HG02610 (cell line): Measurements from ENCODE around the gene SEZ6.
"Not testable (repeated sequence)": the region's sequence is repeated elsewhere in the genome, so short reads cannot be mapped to it uniquely, and the experiment has no call there.

Experiments
- ATAC-seq: cut with Tn5 transposase; IDR thresholded peaks from one replicate; pipeline ENCODE4 v1.9.1; 2021; ENCODE audit warnings: mild to moderate bottlenecking, moderate library complexity; ENCODE audit not compliant: unreplicated experiment

Gene SEZ6

GRCh38 chr17:28941251-28941650, 64.6 kb downstream of the SEZ6 start:
- ATAC-seq, result no peak

DNA sequence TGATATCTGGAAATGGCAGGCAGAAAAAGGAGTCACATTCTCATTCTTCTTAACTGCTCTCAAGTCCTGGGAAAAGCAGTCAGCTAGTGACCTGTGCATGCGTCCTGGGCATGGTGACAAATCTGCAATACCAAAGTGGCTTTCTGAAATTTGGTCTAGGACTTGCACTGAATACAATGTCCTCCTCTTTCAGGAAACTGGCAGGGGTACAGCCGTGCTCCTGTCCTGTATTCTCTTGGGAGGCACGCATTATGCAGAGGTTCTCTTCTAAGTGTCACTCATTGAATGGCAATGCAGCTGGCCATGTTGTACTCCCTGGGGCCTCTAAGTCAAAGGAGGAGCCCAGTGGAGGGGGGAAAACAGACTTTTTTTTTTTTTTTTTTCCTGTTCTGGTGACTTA, 65.2 kb downstream of the SEZ6 start:
- ATAC-seq, result no peak

DNA sequence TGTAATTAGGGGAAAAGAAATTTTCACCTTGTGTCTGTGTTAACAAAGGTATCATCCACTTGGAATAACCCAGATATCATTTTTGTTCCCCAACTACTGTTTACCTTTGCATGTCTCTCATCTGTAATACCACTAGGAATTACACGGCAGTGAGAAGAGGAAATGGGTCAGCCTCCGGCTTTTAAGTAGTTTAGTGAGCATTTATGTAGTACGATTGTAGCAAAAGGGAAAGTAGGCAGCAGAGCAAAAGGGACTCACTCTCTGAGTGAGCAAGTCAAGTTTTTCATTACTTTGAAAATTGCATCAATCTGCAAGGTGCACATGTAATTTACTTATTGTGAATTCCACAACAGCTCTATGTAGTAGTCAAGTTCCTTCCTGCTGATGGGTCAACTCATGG, 65.7 kb downstream of the SEZ6 start:
- no peak for ATAC-seq

DNA sequence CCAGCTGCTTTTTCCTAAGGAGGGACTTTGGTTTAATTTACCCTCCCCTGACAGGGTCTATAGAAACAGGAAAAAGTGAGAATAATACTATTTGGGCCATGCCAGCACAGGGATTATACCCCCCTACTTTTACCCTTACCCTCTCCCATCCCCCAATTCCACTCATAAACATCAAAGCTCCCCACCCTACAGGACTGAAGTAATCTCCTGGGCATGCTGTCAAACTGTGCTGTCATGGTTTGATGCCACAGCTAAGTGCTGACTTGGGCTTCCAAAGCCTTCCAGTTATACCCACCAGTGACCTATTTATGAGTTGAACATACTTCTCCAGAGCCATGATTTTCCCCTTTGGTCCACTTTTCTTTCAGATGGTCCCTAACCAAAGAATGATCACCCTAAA, 67.3 kb downstream of the SEZ6 start:
- ATAC-seq, result no peak

GRCh38 chr17:28937044-28937729, 68.6 kb downstream of the SEZ6 start:
- ATAC-seq, result no peak

DNA sequence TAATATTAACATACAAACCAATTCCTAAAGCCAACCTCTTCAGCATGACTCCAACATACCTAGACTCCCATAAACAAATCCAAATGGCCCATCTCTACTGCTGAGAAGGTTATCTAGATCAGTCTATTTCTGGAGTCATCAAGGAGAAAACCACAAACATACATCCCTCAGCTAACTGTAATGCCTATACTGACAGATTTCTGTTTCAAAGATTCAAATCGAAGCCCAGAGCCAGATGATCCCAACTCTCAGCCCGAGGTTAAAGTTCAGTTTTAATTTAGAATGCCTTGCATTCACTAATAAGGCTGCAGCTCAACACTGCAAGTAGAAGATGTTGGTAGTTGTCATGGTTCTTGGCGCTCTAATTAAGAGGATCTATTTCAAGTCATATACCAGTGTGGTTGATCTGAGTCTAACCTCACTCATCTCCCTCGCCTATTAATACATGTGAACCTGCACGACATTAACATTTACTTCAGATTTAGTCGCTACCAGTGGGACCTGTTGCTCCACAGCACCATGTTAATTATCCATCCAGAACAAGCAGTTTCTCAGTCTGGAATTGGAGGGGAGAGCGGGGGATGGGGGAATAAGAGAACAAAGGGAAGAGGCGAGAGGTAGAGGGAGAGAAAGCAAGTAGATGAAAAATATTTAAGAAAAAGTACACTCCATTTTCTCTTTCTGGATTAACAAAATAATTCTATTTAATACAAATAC, 69.9 kb downstream of the SEZ6 start:
- ATAC-seq, result no peak

GRCh38 chr17:28934508-28934907, 71.3 kb downstream of the SEZ6 start:
- ATAC-seq, result not testable (repeated sequence)

DNA sequence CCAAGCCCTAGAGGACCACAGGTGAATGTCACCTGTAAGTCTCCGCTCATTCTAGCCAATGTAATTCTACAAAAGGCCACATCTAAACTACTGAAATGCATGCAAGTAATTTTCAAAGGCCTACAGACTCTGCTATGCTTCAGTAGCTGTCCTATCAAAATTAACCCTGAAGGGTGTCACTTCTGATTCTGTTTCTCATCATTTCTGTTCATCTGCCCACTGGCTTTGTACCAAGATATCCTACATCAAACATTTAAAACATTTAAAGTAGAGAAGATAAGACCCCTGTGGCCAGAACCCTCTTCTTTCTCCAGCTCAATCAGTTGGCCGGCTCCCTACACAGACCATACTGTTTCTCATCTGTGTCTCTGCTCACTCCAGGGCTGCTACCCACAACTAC, 76.0 kb downstream of the SEZ6 start:
- no peak for ATAC-seq

DNA sequence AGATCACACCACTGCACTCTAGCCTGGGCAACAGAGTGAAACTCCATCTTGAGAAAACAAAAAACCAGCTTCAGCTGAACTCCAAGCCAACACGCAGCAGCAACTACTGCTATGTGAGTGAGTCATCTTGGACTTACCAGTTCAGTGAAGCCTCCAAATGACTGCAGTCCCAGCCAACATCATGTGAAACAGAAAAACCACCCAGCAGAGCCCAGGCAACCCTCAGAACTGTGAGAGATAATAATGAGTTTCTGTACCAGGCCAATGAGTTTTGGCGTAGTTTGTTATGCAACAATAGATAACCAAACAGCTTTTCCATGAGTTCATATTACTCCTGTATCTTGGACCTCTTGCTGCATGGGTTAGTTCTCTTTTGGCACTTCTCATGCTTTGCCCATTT, 77.8 kb downstream of the SEZ6 start:
- ATAC-seq, result peak; percentile 68

GRCh38 chr17:28926786-28927185, 79.0 kb downstream of the SEZ6 start:
- no peak for ATAC-seq

DNA sequence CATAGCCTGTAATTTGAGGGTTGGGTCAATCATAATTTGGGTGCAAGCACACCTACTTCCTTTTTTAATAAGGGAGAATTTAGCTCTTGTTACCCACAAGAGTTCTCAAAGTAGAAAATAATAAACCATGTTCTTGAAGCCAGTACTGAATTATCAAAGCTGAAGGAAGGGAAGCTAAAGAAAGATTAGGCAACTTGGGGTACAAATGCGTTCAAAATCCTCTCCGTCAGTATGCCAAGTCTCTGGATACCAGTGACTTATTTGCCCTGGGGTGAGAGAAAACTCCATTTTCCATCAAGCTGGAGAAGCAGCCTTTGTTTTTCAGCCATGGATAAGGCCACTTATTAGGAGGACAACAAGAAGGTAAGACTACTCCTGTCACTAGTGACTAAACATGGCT, 79.5 kb downstream of the SEZ6 start:
- ATAC-seq, result no peak

- no peak for ATAC-seq
These were observed 79.9 kb downstream of the SEZ6 start for GRCh38 chr17:28925912-28926365.

DNA sequence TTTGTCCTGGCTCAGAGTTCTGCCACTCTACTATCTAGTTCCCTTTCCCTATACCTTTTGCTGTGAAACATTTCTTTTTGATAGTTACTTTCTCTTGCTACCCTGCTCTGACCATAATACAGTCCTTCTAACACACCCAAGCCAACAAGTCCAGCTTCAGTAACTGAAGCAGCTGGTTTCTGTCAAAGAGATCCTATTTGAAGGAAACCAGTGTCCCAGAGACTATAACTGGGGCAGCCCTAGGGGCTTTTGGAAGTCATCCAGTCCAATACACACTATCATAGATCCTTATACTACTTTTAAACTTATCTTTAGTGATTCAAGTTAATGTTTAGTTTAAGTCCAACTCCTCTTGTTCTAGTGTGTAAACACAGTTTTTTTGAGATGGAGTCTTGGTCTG, 85.6 kb downstream of the SEZ6 start:
- no peak for ATAC-seq

DNA sequence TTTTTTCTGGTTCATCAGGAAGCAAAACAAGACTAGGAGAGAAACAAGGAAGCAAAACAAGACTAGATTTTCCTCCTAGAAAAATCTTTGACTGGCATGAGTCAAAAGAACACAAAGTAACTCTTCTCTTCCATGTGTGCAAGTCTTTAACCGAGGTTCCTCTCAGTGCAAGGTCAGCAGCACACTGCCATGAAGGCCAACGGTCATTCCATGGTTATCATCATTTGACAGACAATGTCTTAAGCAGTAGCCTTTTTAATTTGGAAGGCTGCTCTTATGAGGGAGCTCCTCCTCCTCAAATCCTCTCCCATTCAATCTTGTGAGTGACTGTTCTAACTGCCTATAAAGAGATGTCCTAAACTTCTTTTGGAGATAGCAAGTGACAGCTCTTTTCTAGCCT, 87.5 kb downstream of the SEZ6 start:
- ATAC-seq, result no peak

DNA sequence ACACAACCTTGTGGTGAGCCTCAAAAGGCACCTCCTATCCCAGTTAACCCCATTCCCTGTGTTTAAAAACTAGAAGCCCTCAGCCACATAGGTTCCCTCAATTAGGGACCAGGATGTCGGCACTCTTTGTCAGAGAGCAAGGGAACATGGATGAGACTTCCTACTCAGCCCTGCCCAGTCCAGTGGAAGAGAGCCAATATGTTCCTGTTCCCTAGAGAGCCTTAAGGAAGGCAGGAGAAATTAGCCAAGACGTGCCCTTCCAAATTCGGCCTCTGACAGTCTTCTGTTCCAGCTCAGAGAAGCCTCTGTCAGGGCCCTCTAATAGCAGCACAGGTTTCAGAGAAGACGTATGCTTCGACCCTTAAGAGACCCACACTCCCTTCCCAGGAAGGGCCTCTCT, 88.4 kb downstream of the SEZ6 start:
- no peak for ATAC-seq

DNA sequence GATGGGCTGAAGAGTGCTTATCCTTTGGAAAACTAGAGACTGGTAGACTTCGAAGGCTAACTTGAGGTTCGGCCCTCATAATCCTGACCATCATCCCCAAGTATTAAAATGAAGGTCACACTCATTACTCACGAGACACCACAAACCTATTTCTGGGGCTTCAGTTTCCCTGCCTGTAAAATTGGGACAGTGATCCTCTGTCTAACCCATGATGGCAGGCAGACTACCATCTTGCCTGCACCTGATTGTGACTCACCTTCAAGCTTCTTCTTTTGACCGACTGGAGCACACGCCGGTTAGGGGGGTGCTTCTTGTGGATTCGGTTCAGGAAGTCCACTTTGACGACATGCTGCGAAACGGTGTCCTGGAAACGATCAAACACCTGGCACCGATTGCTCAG, 88.8 kb downstream of the SEZ6 start:
- no peak for ATAC-seq

GRCh38 chr17:28916302-28916934, 89.4 kb downstream of the SEZ6 start:
- no peak for ATAC-seq

GRCh38 chr17:28912938-28913333, 92.9 kb downstream of the SEZ6 start:
- ATAC-seq, result no peak

DNA sequence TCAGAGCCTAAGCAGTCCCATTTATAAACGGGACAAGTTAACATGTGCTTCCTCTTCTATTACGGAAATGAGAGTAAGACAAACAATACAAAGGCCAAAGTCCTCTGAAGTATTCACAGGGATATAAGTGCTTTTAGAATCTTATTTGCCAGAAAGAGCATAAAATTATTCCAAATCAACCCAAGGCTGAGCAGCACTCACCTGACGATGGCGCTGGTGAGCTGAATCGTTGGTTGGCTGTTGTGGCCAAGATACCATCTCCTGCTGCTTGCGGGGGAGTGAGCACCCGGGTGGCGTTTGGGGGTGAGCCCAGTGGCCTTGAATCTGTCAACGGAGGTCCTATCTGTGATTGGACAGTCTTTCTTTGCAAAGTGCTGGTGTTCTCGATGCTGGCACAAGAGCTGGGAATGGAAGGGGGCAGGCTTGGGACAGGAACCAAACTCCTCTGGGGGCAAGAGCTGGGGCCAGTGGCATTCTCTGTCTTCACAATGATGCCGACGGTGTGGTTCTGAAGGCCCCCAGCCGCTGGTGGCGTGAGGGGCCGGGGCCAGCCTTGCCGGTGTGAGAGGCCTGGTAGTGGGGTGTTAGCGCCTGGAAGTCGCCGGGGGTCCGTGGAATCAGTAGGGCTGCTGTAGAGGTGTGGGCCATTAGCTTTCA, 93.4 kb downstream of the SEZ6 start:
- ATAC-seq, result no peak

GRCh38 chr17:28911411-28912045, 94.3 kb downstream of the SEZ6 start:
- no peak for ATAC-seq

- ATAC-seq, result no peak
These were observed 95.3 kb downstream of the SEZ6 start for GRCh38 chr17:28910534-28910933.
